ENCODE measurements around the gene SAP30BP. TPM values are rescaled to one million over a fixed set of nuclear protein-coding genes. Genes with fewer than 3 reads are reported as not detected.

Gene SAP30BP
- total and polyA plus RNA-seq, 2 of the 13 experiments (the other 11 are each of a cell fraction or from before 2014, with no cell fraction given): 67.7 to 99.4 TPM

GRCh38 chr17:75749545-75750389 is 82.6 kb downstream of the SAP30BP start (continued):
- no peak; the same call in 1 of the 2 replicates for TF ChIP-seq ATF3 (CRISPR knock-in tag; IDR thresholded peaks at IDR 0.05)
- no peak for TF ChIP-seq THYN1 (CRISPR knock-in tag; IDR thresholded peaks at IDR 0.05; ENCODE audit: borderline replicate concordance, low read depth)
- peak; percentile 69; the same call in 1 of the 2 replicates for TF ChIP-seq SALL2 (CRISPR knock-in tag; IDR thresholded peaks at IDR 0.05)
- no peak for TF ChIP-seq MXD4 (CRISPR knock-in tag; IDR thresholded peaks at IDR 0.05)
- TF ChIP-seq ZNF816 (CRISPR knock-in tag; IDR thresholded peaks at IDR 0.05; ENCODE audit: borderline replicate concordance): no peak
- TF ChIP-seq AFF4 (CRISPR knock-in tag; IDR thresholded peaks at IDR 0.05): no peak
- TF ChIP-seq NPAS2 (CRISPR knock-in tag; IDR thresholded peaks at IDR 0.05; ENCODE audit: borderline replicate concordance): no peak
- peak; percentile 89; the same call in 1 of the 2 replicates for TF ChIP-seq ZNF513 (CRISPR knock-in tag; conservative IDR thresholded peaks at IDR 0.05)
